HG02642 (cell line): ENCODE results near the gene FIGNL1.

Experiments used
- ATAC-seq: cut with Tn5 transposase; IDR thresholded peaks from one replicate; pipeline ENCODE4 v1.9.1; 2021; ENCODE audit warnings: mild to moderate bottlenecking; ENCODE audit not compliant: unreplicated experiment, poor library complexity

Gene FIGNL1

GRCh38 chr7:50431316-50431715, 18.8 kb downstream of the FIGNL1 start:
- no peak for ATAC-seq

GRCh38 chr7:50428911-50429310, 21.2 kb downstream of the FIGNL1 start:
- ATAC-seq: no peak

GRCh38 chr7:50427518-50427917, 22.6 kb downstream of the FIGNL1 start:
- ATAC-seq: no peak

- no peak for ATAC-seq
Measured at GRCh38 chr7:50426280-50427045, 23.7 kb downstream of the FIGNL1 start.

GRCh38 chr7:50425318-50425717, 24.8 kb downstream of the FIGNL1 start:
- no peak for ATAC-seq

GRCh38 chr7:50423860-50424259, 26.3 kb downstream of the FIGNL1 start:
- ATAC-seq: no peak

DNA sequence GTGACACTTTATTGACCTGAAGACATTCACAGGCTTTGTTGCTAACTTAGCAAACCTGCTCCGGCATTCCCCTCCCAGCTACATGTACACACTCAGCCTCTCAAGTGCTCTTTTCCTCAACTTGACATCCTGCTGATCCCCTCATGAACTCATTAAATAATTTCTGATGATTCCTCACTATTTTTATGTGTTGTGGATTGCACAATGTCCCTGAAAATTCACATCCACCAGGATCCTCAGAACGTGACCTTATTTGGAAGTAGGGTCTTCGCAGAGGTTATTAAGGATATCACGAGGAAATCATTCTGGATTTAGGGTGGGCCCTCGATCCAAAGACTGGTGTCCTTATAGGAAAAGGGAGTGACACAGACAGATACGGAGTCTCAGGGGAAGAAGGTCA, 27.3 kb downstream of the FIGNL1 start:
- ATAC-seq: no peak

- no peak for ATAC-seq
Measured at GRCh38 chr7:50421043-50421442, 29.1 kb downstream of the FIGNL1 start.

- no peak for ATAC-seq
Measured at GRCh38 chr7:50418526-50419290, 31.4 kb downstream of the FIGNL1 start.

- ATAC-seq: peak; percentile 88
Measured at GRCh38 chr7:50418086-50418515, 32.0 kb downstream of the FIGNL1 start.

DNA sequence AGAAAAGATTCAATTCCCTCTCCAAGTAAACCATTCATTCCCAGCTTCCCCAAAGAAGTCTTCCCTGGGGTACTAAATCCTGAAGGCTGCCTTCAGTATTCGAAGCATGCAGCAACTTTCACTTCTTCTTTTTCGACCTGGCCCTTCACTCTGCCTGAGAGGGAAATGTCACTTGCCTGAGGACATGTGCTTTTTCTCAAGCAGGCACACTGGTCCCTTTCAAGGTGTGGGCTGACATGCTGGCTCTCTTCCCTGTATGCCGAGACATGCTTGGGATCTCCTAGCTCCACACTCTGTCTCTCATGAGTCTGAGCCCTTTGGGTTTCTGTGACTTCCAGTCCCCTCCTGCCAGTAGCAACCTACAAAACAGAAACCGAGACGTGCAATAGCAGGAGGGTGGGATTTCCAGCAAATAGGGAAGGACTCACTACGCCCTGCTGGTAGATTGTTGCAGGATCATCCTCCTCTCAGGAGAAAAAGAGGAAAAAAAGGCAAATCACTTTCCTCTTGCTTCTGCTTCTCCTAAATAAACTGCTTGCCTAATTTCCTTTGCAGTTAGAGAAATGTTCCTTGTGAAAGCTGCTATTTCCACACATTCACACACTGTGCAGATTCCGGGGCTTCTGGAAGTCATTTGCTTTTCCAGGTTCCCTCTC, 33.5 kb downstream of the FIGNL1 start:
- peak; percentile 76 for ATAC-seq

DNA sequence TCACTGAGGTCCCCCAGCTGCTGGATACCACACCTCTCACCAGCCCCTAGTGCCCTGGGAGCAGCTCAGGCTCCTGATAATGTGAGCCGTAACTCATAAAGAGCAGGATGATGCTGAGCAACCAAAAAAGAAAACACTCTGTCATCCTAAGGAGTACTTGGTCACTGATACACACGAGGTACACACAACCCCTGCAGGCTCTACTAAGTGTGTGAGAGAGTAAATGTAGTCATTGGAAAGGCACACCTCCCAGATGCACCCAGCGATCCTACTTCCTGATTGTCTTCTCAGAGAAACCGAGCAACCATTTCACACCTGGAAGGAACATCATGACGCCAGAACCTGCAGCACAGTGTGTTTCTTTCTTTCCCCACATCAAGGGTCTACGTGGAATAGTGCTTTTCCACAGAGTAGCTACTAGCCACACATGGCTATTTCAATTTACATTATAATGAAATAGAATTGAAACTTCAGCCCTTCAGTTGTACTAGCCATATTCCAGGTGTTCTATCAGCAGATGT, 34.2 kb downstream of the FIGNL1 start:
- no peak for ATAC-seq

GRCh38 chr7:50413561-50413960, 36.6 kb downstream of the FIGNL1 start:
- ATAC-seq: no peak

DNA sequence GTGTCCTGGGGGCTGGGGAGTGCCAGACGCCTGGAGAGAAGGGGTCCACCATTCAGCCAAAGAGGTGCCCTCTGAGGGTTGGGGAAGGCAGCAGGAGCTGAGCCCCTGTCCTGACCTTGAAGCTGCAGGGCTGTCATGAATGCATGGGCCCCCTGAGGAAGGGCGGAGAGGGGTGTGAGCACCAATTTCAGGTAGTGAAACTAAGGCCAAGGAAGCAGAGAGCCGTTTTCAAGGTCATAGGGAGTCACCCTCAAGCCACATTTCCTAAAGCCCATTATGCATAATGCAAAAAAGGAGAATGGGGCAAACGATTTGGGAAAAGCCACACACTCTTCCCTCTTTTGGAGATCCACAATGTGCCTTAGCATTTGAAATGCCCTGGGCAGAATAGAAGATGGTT, 37.2 kb downstream of the FIGNL1 start:
- ATAC-seq: no peak

DNA sequence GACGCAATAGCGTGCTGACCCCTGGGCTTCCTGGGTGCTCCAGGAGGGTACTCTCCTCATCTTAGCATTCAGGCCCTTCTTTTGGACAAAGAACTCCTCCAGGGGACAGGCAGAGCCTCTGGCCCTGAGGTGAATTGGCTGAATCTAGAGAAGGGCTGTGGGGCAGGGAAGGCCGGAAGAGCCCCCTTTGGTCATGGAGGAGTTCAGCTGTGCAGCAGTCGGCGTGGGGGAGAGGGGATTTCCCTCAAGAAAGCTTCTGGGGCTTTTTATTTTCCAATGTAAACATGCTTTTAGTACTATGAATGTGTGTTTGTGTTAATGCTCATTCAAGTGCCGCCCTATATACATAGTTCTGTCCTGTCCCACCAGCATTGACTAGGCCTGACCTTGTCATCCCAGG, 38.8 kb downstream of the FIGNL1 start:
- peak; percentile 22 for ATAC-seq

GRCh38 chr7:50409856-50410745, 40.0 kb downstream of the FIGNL1 start:
- peak; percentile 61 for ATAC-seq

DNA sequence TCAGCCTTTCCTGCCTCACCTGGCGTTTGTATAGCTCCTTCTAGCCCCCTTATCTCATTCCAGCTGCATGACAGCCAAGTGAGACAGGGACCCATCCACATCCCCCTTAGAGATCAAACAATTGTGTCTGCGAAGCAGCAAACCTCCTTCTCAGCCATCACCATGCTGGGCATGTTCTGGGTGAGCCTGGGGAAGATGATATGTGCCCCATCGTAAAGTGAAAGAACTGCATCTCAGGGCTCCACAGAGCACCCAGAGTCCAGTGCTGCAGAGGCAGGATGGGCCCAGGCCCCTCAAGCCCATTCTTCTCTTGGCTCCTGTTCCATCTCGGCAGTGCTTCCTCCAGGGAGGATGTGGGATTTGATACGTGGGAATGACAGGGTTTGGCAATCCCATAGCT, 43.2 kb downstream of the FIGNL1 start:
- ATAC-seq: no peak

DNA sequence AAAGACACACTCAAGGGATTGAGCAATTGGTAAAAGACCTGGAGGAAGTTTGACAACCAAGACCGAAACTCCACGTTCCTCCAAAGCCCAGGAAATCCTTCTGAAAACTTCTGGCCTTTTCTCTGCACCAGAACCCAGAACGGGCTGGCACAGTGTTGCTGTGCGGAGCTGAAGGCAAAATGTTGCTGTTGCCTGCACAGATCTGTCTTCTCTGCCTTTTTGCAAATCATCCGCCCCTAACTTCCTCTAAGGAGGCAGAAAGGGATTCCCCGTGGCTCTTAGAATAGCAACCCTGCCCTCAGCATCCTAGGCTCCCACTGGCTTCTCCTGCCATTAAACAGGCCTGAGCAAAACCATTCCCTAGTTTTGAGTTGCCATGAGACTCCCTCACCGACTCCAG, 44.9 kb downstream of the FIGNL1 start:
- ATAC-seq: peak; percentile 23

- ATAC-seq: no peak
Measured at GRCh38 chr7:50404392-50404791, 45.8 kb downstream of the FIGNL1 start.

DNA sequence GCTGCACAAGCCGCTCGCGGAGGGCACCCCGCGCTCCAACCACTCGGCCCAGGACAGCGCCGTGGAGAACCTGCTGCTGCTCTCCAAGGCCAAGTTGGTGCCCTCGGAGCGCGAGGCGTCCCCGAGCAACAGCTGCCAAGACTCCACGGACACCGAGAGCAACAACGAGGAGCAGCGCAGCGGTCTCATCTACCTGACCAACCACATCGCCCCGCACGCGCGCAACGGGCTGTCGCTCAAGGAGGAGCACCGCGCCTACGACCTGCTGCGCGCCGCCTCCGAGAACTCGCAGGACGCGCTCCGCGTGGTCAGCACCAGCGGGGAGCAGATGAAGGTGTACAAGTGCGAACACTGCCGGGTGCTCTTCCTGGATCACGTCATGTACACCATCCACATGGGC, 50.0 kb downstream of the FIGNL1 start:
- no peak for ATAC-seq
